GM12875 (cell line): ENCODE measurements around the gene C13orf46.
"Not testable (repeated sequence)": the region's sequence is repeated elsewhere in the genome, so short reads cannot be mapped to it uniquely, and the experiment has no call there.

Source experiments
- H3K4me3 ChIP-seq: one replicate; pipeline ENCODE4 v1.5.1; 2011; ENCODE audit warnings: low read depth, low read length, control low read depth
- TF ChIP-seq, protein P1 (sequence below): IDR thresholded peaks from 2 replicates; pipeline ENCODE4 v1.5.1; 2011; ENCODE audit warnings: low read depth, mild to moderate bottlenecking, control low read depth, inconsistent platforms, low read length, moderate library complexity, borderline replicate concordance; ENCODE audit not compliant: insufficient read depth

C13orf46 gene

DNA sequence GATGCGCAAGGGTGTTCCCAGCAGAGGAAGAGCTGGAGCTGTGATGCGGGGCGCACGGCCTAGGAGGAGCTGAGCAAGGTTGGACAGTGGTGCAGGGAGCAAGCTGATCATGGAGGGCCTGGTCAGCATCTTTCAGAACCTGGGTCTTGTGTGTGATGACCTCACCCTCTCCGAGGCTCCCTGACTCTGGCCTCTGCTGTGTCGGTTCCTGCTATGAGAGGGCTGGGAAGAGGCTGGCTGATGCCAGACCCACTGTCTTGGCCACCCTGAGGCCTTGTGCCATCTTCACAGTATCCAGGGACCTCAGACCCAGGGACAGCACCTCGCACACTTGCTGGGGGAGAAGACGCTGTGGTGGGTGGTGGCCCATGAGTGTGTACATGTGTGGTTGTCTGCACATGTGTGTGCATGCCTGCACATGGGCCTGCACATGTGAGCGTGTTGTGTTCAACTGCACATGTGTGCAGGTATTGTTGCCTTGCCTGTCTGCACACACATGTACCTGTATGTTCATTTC is 16.5 kb upstream of the C13orf46 start:
- TF ChIP-seq, protein P1, sequence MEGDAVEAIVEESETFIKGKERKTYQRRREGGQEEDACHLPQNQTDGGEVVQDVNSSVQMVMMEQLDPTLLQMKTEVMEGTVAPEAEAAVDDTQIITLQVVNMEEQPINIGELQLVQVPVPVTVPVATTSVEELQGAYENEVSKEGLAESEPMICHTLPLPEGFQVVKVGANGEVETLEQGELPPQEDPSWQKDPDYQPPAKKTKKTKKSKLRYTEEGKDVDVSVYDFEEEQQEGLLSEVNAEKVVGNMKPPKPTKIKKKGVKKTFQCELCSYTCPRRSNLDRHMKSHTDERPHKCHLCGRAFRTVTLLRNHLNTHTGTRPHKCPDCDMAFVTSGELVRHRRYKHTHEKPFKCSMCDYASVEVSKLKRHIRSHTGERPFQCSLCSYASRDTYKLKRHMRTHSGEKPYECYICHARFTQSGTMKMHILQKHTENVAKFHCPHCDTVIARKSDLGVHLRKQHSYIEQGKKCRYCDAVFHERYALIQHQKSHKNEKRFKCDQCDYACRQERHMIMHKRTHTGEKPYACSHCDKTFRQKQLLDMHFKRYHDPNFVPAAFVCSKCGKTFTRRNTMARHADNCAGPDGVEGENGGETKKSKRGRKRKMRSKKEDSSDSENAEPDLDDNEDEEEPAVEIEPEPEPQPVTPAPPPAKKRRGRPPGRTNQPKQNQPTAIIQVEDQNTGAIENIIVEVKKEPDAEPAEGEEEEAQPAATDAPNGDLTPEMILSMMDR: no peak
- no peak overlapping the region for H3K4me3 ChIP-seq

DNA sequence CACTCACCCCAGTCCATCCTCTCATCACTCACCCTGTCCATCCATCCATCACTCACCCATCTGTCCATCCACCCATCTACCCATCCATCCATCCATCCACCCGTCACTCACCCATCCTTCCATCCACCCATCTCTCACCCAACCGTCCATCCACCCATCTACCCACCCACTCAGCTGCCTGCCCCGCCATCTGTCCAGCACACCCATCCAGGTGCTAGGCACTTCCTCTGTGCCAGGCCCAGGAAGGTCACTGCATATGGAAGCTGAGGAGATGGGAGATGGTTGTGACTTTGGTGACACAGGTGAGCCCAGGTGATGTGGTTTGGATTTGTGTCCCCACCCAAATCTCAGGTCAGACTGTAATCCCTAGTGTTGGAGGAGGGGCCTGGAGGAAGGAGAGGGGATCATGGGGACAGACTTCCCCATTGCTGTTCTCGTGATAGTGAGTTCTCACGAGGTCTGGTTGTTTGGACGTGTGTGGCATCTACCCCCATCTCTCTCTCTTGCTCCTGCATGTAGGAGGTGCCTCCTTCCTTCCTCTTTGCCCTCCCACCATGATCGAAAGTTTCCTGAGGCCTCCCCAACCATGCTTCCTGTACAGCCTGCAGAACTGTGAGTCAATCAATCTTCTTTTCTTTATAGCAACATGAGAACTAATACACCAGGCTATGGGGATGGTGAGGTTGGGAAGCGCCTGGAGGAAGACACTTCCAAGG is 15.9 kb upstream of the C13orf46 start:
- TF ChIP-seq, protein P1: no peak
- H3K4me3 ChIP-seq: no peak overlapping the region

DNA sequence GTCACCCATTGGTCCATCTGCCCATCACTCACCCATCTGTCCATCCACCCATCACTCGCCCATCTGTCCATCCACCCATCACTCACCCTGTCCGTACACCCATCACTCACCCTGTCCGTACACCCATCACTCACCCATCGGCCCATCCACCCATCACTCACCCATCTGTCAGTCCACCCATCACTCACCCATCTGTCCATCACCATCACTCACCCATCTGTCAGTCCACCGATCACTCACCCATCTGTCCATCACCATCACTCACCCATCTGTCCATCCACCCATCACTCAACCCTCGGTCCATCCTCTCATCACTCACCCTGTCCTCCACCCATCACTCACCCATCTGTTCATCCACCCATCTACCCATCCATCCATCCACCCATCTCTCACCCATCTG is 15.0 kb upstream of the C13orf46 start:
- not testable (repeated sequence) for H3K4me3 ChIP-seq

DNA sequence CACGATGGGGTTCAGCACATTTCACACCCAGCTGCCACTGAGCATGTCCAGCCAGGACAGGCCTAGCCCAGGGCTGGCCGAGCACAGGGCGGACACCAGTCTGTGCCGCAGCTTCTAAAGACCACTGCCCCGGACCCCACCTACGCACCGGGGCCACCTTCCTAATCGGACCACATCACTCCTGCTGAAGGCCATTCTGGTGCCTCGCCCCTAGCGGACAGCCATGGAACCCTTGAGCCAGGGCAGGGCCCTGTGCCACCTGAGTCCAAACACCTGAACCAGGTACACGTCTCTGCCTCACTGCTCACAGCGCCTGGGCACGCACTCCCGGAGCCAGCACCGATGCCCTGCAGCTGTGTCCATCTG is 8.4 kb upstream of the C13orf46 start:
- TF ChIP-seq, protein P1: no peak
- no peak overlapping the region for H3K4me3 ChIP-seq

DNA sequence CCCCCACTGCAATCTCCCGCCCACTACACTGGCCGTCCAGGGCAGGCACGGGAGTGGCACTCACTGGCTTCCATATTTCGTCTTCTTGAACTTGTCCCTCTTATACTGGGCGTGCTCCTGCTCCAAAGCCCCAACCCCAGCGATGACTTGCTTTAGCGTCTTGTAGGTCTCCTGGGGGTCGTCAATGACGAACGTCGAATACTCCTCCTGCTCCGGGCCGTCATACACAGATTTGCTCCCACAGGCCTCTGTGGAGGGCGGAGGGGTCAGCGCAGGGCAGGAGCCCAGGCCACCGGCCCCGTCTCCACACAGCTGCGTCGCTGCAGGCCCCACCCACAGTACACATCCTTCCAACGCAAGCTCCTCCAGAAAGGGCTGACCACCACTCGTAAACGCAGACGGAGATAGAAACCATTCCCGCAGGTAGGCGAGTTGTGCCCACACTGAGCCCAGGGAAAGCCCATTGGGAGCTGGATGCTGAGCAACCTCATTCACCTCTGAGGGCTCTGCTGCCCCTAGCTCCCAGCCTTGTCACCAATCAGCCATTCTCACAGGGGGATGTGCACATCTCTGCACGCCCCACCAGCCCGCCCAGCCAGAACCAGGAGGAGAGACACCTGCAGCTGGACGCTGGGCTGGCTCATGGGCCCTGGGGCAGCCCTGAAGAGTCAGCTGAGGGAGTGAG is 7.9 kb upstream of the C13orf46 start:
- TF ChIP-seq, protein P1: no peak
- H3K4me3 ChIP-seq: no peak overlapping the region

DNA sequence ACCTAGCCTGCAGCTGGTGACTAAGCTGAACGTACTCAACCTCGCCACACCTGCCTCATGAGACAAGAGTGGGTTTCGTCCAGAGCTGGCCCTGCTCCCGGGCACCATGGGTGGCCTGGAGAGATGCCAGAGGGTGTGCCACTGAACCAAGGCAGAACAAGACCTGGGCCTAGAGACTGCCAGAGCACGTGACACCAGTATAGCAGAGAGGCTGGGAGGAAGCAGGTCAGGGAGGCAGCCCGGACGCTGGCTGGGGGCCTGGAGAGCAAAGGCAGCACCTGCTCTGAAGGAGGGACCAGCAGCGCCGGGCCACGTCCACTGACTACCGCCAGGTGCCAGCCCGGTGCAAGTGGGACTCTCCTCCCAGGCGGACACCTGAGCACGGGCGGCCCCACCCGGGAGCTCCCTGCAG is 7.3 kb upstream of the C13orf46 start:
- TF ChIP-seq, protein P1: no peak
- H3K4me3 ChIP-seq: no peak overlapping the region

DNA sequence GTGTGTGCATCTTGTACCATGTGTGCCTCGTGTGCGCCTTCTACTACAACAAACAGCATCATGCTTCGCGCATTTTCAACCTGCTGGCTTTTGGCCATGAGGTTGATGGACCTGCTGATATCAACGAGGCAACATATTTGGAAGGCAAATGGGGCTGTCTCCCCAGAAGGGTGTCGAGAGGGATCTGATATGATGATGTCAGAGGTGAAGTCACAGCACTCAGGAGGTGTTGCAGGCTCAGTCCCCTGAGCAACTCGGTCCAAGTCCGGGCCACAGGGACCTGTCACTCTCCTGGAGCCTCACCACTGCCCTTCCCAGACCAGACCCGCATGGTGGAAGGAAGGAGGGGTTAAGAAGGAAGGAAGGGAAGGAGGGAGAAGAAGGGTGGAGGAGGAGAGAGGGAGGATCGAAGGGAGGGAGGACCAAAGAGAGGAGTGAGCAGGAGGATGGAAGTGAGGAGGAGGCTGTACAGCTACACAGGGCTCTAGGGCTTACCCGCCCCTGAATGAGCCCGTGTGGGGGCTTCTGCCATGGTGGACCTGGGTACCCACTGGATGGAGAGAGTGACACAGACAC is 6.7 kb upstream of the C13orf46 start:
- TF ChIP-seq, protein P1: no peak
- H3K4me3 ChIP-seq: no peak overlapping the region
